Memory B cell (primary cell): ENCODE results near the gene CSTF1.

Source experiments
- ATAC-seq: fragments of 150-1000 bp; cut with Tn5 transposase; 2 replicates; pipeline ENCODE4 v1.10.0; 2021; ENCODE audit warnings: low read depth, mild to moderate bottlenecking, moderate library complexity
- DNase-seq, 2 donors: peaks; one replicate each; pipeline ENCODE4 v3.0.0; 2022; ENCODE audit warnings: low spot score in 2 of 2
- H3K27ac Mint-ChIP-seq: one replicate; pipeline ENCODE4 v1.8.0; 2022; ENCODE audit warnings: mild to moderate bottlenecking, moderate library complexity, mixed read lengths
- H3K27me3 Mint-ChIP-seq: one replicate; pipeline ENCODE4 v1.8.0; 2022; ENCODE audit warnings: mixed read lengths
- H3K36me3 Mint-ChIP-seq: one replicate; pipeline ENCODE4 v1.8.0; 2022; ENCODE audit warnings: mild to moderate bottlenecking, mixed read lengths
- H3K4me1 Mint-ChIP-seq: one replicate; pipeline ENCODE4 v1.8.0; 2022; ENCODE audit warnings: mixed read lengths
- H3K4me3 Mint-ChIP-seq: one replicate; pipeline ENCODE4 v1.8.0; 2022; ENCODE audit warnings: mild to moderate bottlenecking, moderate library complexity, mixed read lengths
- H3K9me3 Mint-ChIP-seq: one replicate; pipeline ENCODE4 v1.8.0; 2022; ENCODE audit warnings: mixed read lengths

CSTF1 gene

DNA sequence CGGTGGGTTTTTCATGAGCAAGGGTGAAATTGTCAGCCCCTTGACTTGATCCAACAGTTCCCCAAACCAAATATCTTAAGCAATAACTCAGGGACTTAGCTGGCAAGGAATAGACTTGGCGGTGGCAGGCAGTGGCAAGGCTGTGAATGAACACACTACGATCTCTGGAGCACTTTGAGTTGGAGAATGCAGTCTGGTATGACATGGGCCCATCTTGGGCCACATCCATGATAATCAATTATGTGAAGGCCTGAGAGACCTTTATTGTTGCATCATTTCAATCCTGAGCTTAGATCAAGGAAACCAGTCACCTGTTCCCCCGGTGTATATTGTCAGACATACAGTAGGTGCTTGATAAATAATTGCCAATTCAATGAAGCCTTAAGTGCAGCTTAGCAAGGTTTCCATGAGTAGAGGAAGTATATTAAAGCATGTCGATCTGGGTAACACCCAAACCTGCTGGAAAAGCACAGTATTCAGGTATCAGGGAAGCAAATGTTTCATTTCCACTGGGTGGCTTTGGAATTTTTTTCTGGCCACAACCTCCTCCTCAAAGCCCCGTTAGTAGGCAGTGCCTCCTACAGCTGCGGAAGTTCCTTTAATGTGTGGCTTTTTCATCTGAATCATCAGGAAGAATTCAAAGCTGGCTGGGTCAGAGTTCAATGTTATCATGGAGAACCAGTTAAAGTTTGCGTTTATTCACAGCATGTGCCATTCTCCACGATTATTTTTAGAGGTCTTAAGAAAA is 29.8 kb downstream of the CSTF1 start:
- H3K9me3 Mint-ChIP-seq: no peaks in the 10 kb centered on the region
- H3K4me3 Mint-ChIP-seq: no peak overlapping the region
- peaks cover 6% of the 10 kb centered on the region for H3K36me3 Mint-ChIP-seq
- no peaks in the 10 kb centered on the region for H3K27me3 Mint-ChIP-seq
- peaks cover 7% of the 10 kb centered on the region for H3K4me1 Mint-ChIP-seq
- ATAC-seq (no peak), DNase-seq (no peak)
- H3K27ac Mint-ChIP-seq: no peak overlapping the region

DNA sequence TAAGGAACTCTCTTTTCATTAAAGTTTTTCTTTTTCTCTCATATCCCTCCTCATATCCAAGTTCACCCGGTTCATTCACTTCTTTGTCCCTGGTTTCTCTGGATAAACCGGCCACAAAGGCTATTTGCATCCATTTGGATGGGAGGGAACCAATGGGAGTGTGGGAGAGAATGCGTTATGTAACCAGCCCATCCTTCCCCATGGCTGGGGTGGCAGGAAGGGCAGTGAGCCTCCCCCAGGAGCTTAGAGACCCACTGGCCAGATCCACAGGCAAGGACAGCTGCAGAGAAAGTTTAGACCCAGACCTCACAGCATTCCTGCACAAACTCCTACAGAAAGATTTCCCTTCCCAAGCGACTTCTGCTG is 30.4 kb downstream of the CSTF1 start:
- Mint-ChIP-seq H3K27ac (no peak overlapping the region), H3K9me3 (no peaks in the 10 kb centered on the region), H3K36me3 (peaks cover 4% of the 10 kb centered on the region), H3K4me1 (peaks cover 7% of the 10 kb centered on the region), H3K27me3 (no peaks in the 10 kb centered on the region), H3K4me3 (no peak overlapping the region)
- no peak for DNase-seq
- ATAC-seq: no peak

DNA sequence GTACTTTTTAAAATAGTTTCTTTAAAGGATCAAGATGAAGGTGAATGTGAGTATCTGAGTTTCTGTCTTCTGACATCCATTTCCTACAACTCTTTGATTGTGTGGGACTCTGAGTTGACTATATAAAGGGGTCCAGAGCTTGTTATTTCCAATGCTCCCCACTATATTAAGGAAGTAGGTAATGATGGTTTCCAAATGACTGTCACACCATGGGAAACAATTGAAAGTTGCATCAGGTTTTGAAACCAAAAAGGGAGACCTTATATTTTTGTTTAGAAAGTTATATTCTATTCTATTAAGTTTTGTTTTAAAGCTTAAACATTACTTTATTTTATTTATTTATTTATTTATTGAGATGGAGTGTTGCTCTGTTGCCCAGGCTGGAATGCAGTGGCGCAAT is 30.8 kb downstream of the CSTF1 start:
- Mint-ChIP-seq H3K9me3 (no peaks in the 10 kb centered on the region), H3K4me3 (no peak overlapping the region), H3K27ac (no peak overlapping the region), H3K27me3 (no peaks in the 10 kb centered on the region), H3K36me3 (peaks cover 1% of the 10 kb centered on the region), H3K4me1 (peaks cover 10% of the 10 kb centered on the region)
- no peak for DNase-seq
- ATAC-seq: no peak

DNA sequence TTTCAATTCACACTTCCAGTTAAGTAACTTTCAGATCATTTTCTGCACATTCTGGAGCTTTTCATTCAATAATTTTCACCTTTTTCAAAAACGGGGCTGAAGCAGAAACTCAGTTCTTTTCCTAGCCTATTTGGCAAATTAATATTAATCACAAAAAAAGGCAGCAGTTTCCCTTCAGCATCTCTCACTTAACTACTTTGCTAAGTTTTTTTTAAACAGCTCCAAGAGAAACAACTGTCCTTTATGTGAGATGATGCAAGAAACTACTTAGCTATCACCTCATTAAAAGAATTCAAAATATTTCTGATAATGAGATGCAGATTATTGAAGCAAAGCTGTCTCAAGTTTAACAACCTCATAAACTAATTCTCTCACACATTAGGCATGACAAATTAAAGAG is 31.4 kb downstream of the CSTF1 start:
- Mint-ChIP-seq H3K4me3 (no peak overlapping the region), H3K27ac (no peak overlapping the region), H3K27me3 (no peaks in the 10 kb centered on the region), H3K9me3 (no peaks in the 10 kb centered on the region), H3K4me1 (peaks cover 8% of the 10 kb centered on the region), H3K36me3 (peaks cover under 1% of the 10 kb centered on the region)
- DNase-seq: no peak
- no peak for ATAC-seq

DNA sequence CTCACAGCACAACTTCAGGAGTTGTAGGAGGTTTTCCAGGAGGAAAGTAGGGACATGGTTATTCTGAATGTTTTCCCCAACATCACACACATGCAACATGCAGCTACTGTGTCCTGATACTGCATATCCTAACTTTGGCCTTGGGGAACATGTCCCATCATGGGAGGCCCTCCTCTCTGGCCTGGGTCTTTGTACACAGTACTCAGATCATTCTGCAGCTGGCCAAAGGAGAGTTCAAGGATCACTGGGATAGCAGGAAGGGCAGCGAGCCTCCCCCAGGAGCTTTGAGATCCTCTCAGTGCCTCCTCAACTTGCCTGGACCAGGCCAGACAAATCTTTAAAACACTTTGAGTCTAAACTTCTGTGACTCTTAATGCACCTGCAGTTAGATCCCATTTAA is 32.5 kb downstream of the CSTF1 start:
- H3K9me3 Mint-ChIP-seq: peaks cover 1% of the 10 kb centered on the region
- no peaks in the 10 kb centered on the region for H3K27me3 Mint-ChIP-seq
- H3K36me3 Mint-ChIP-seq: peaks cover 2% of the 10 kb centered on the region
- no peak overlapping the region for H3K27ac Mint-ChIP-seq
- no peak for DNase-seq
- ATAC-seq: no peak
- peaks cover 16% of the 10 kb centered on the region for H3K4me1 Mint-ChIP-seq
- H3K4me3 Mint-ChIP-seq: no peak overlapping the region

DNA sequence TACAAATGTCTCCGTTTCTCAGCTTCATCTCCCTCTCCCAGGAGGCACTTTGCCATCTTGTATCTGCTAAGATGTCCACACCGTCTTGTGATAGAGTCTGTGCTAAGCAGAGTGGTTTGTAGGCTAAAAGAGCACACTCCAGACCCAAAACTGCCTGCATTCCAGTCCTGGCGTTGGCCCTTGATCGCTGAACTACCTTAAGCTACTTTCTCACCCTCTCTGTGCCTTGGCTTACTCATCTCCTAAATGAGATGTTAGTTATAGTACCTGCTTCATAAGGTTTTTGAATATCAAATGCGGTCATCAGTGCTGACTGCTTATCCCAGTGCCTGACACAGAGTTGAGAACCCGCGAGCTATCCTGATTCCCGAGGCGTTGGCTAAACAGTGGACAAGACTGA is 33.6 kb downstream of the CSTF1 start:
- DNase-seq: no peak
- no peaks in the 10 kb centered on the region for H3K27me3 Mint-ChIP-seq
- peaks cover 1% of the 10 kb centered on the region for H3K9me3 Mint-ChIP-seq
- ATAC-seq: no peak
- peaks cover 21% of the 10 kb centered on the region for H3K4me1 Mint-ChIP-seq
- no peak overlapping the region for H3K4me3 Mint-ChIP-seq
- H3K27ac Mint-ChIP-seq: no peak overlapping the region
- peaks cover 2% of the 10 kb centered on the region for H3K36me3 Mint-ChIP-seq

DNA sequence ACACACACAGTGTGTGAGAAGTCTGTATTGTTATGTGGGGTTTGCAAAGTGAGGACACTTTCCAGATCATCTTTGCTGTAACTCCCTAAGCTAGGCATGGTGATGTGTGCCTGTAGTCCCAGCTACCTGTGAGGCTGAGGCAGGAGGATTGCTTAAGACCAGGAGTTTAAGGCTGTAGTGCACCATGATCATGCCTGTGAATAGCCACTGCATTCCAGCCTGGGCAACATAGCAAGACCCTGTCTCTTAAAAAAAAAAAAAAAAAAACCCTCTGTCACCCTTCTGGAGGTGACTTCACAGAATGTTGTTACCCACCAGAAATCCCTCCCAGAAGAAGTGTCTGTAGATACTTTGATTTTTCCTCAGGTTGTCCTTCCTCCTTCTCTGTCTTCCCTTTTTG is 34.5 kb downstream of the CSTF1 start:
- ATAC-seq: no peak
- H3K27ac Mint-ChIP-seq: no peak overlapping the region
- H3K36me3 Mint-ChIP-seq: peaks cover 2% of the 10 kb centered on the region
- peaks cover 1% of the 10 kb centered on the region for H3K9me3 Mint-ChIP-seq
- peaks cover 21% of the 10 kb centered on the region for H3K4me1 Mint-ChIP-seq
- H3K4me3 Mint-ChIP-seq: no peak overlapping the region
- H3K27me3 Mint-ChIP-seq: no peaks in the 10 kb centered on the region
- DNase-seq: no peak

DNA sequence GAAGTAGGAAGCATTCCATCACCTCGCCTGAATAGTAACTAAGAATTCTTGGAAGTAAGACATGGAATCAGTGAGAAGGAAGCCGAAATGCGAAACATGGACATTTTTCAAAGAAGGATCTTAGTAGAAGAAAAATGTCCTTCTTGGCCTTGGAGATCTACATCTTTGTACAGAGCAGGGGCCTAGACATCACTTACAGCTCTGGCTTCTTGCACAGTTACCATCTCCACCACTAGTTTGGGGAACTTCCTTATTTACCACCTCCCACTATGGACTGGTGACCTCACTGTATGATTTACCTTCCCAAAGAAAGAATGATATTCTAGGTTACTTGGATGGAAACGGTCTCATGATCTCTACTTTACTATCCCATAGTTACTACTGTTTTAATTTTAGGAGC is 35.4 kb downstream of the CSTF1 start:
- Mint-ChIP-seq H3K4me3 (no peak overlapping the region), H3K9me3 (peaks cover 1% of the 10 kb centered on the region), H3K27me3 (no peaks in the 10 kb centered on the region), H3K36me3 (peaks cover 2% of the 10 kb centered on the region), H3K4me1 (peaks cover 18% of the 10 kb centered on the region), H3K27ac (no peak overlapping the region)
- no peak for DNase-seq
- no peak for ATAC-seq

DNA sequence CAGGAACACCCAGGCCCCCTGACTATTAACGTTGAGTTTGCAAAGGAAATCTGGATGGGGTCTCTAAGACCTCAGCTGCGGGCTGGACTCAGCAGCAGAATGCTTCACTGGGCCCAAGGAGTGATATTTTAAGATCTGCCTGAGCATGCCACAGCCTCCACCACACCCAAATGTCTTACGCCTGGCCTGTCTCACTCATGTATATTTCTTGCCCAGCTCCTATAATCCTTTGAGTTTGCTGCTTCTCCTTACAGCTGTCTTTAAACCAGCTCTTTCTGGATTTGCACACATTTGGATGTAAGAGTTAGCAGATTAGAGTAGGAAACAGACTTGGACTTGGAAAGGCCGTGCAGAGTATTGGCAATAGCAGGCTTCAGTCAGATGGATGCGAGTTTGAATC is 36.0 kb downstream of the CSTF1 start:
- no peak for ATAC-seq
- peaks cover 1% of the 10 kb centered on the region for H3K9me3 Mint-ChIP-seq
- no peak for DNase-seq
- no peak overlapping the region for H3K27ac Mint-ChIP-seq
- H3K27me3 Mint-ChIP-seq: no peaks in the 10 kb centered on the region
- H3K4me1 Mint-ChIP-seq: peaks cover 18% of the 10 kb centered on the region
- H3K36me3 Mint-ChIP-seq: peaks cover 2% of the 10 kb centered on the region
- H3K4me3 Mint-ChIP-seq: no peak overlapping the region

DNA sequence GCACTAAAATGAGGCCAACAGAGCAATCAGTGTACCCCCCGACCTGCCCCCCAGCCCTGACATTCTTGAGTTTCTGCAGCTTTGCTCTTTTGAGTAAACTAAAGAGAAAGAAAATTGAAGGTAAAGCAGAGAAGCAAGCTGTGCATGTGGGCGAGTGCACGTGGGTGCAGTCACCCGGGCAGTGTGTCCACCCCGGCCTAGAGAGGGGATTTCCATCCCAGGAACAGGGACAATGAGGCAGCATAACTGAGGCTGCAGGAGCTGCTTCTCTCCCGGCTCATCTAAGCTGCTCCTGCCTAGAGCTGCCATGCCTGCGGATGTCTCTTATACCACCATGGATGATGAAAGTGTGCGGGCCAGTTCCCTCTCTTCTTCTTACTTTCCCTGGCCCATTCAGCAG is 36.4 kb downstream of the CSTF1 start:
- no peak for ATAC-seq
- H3K4me3 Mint-ChIP-seq: peak overlapping the region; percentile 74
- no peak for DNase-seq
- no peak overlapping the region for H3K27ac Mint-ChIP-seq
- H3K27me3 Mint-ChIP-seq: no peaks in the 10 kb centered on the region
- peaks cover 1% of the 10 kb centered on the region for H3K9me3 Mint-ChIP-seq
- H3K4me1 Mint-ChIP-seq: peaks cover 18% of the 10 kb centered on the region
- peaks cover 2% of the 10 kb centered on the region for H3K36me3 Mint-ChIP-seq

DNA sequence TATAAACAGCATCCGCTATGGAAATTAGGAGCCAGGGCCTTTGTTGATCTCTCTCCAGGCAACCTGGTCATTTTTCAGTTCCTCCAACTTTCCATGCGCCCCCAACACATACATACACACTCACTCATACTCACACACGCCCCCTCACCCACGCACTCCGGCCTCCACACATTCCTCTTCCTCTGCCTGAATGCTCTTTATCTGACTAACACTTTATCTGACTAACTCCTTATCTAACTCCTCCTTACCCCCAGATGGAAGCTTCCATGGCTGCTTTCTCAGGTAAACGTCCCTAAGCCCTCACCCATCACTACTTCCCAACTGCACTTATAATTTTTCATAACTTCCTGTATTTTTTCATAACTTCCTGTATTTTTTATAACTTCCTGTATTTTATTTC is 37.1 kb downstream of the CSTF1 start:
- Mint-ChIP-seq H3K36me3 (peaks cover 2% of the 10 kb centered on the region), H3K27me3 (no peaks in the 10 kb centered on the region), H3K9me3 (peaks cover 1% of the 10 kb centered on the region), H3K4me3 (peak overlapping the region; percentile 74), H3K4me1 (peaks cover 18% of the 10 kb centered on the region), H3K27ac (peak overlapping the region; percentile 28)
- ATAC-seq: peak; percentile 51
- DNase-seq: no peak

DNA sequence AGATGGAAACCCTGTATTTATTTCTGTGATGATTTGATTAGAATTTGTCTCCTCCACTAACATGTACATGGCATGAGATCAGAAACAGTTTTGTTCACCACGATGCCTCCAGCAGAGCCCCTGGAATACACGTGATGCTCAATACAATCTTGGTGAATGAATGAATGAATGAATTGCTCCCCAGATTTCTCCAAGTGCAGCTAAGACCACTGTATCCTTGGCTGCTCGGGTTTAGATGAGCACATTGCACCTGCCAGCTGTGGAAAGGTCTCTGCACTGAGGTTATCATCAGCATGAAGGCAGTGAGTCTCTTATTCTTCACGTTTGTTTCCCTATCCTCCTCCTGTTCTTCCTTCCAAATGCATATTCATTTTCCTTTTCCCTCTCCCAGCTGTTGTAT is 37.5 kb downstream of the CSTF1 start:
- H3K4me1 Mint-ChIP-seq: peaks cover 19% of the 10 kb centered on the region
- H3K27me3 Mint-ChIP-seq: no peaks in the 10 kb centered on the region
- peaks cover 2% of the 10 kb centered on the region for H3K36me3 Mint-ChIP-seq
- H3K27ac Mint-ChIP-seq: peak overlapping the region; percentile 28
- no peak for ATAC-seq
- peaks cover 1% of the 10 kb centered on the region for H3K9me3 Mint-ChIP-seq
- no peak for DNase-seq
- H3K4me3 Mint-ChIP-seq: peak overlapping the region; percentile 74

DNA sequence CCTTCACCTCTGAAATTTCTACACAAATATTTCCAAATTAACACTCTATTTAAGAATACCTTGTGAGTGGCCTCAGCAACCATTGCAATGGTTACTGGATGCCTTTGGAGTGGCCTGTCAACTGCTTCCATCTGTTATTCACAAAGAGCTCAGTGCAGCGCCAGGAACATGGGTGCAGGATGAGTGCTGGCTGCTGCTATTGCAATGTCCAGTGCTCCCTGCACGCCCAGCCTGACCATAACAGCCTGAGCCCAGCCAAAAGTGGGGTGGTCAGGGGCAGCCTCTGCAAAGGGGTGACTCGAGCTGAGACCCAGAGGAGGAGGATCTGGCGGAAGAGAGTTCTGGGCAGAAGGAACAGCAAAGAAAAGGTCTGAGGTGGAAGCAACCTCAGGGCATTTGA is 38.0 kb downstream of the CSTF1 start:
- Mint-ChIP-seq H3K9me3 (peaks cover 1% of the 10 kb centered on the region), H3K36me3 (peaks cover 2% of the 10 kb centered on the region), H3K27ac (no peak overlapping the region), H3K4me1 (peaks cover 23% of the 10 kb centered on the region), H3K27me3 (no peaks in the 10 kb centered on the region), H3K4me3 (no peak overlapping the region)
- no peak for ATAC-seq
- DNase-seq: no peak

DNA sequence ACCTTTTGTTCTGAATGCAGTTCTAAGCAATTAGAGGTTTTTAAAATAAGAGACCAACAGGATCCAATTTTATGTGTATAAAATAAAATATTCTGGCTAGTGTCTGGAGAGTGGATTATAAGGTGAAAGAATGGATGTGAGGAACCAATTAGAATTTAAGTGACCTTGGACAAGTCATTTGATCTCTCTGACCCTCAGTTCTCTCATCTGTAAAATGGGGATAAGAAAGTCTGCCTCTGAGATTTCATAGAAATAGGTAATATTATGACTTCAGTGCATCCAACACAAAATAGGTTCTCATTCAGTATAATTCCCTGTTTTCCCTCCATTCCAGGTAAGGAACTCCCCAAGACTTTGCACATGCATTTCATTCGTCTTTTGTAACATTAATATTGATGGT is 38.5 kb downstream of the CSTF1 start:
- Mint-ChIP-seq H3K36me3 (peaks cover 2% of the 10 kb centered on the region), H3K27ac (no peak overlapping the region), H3K4me1 (peaks cover 23% of the 10 kb centered on the region), H3K9me3 (peaks cover 1% of the 10 kb centered on the region), H3K27me3 (no peaks in the 10 kb centered on the region), H3K4me3 (no peak overlapping the region)
- DNase-seq (no peak), ATAC-seq (no peak)

DNA sequence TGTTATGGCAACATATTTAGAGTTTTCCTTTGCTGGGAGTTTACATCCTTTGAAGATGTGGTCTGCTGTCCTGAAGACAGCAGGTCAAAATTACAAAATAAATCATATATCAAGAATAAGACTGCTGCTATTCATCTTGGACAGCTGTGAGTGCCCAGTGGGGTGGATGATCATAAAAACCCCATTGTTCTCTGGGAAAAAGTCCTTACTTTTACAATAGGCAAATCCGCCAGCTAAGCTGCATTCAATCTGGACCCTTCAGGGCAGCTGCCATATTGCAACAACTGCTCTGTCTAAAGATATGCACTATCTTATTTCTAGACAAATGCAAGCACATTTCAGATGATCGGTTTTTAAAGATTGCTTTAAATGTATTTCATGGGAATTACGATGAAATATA is 39.0 kb downstream of the CSTF1 start:
- H3K9me3 Mint-ChIP-seq: peaks cover 1% of the 10 kb centered on the region
- no peaks in the 10 kb centered on the region for H3K27me3 Mint-ChIP-seq
- H3K4me1 Mint-ChIP-seq: peaks cover 23% of the 10 kb centered on the region
- H3K4me3 Mint-ChIP-seq: no peak overlapping the region
- peaks cover 2% of the 10 kb centered on the region for H3K36me3 Mint-ChIP-seq
- H3K27ac Mint-ChIP-seq: no peak overlapping the region
- no peak for DNase-seq
- no peak for ATAC-seq
